GM21515 (cell line): ENCODE results near the gene BCL2L1.

Source experiments
- ATAC-seq: cut with Tn5 transposase; IDR thresholded peaks from one replicate; pipeline ENCODE4 v1.9.1; 2021; ENCODE audit not compliant: unreplicated experiment

BCL2L1 gene

GRCh38 chr20:31731321-31731717, 8.7 kb upstream of the BCL2L1 start:
- no peak for ATAC-seq

- ATAC-seq: peak; percentile 86
Observed at GRCh38 chr20:31723319-31724078, 831 bp upstream of the BCL2L1 start.

GRCh38 chr20:31723069-31723318, 326 bp upstream of the BCL2L1 start:
- no peak for ATAC-seq

- ATAC-seq: no peak
Observed at GRCh38 chr20:31721408-31722256, 1.0 kb downstream of the BCL2L1 start.

- no peak for ATAC-seq
Observed at GRCh38 chr20:31720486-31721407, 1.9 kb downstream of the BCL2L1 start.

GRCh38 chr20:31719644-31720485, 2.8 kb downstream of the BCL2L1 start:
- ATAC-seq: no peak

GRCh38 chr20:31718952-31719643, 3.6 kb downstream of the BCL2L1 start:
- ATAC-seq: no peak

- ATAC-seq: peak; percentile 35
Observed at GRCh38 chr20:31717478-31718201, 5.0 kb downstream of the BCL2L1 start.

GRCh38 chr20:31716818-31717477, 5.7 kb downstream of the BCL2L1 start:
- ATAC-seq: peak; percentile 5

- no peak for ATAC-seq
Observed at GRCh38 chr20:31716351-31716750, 6.3 kb downstream of the BCL2L1 start.

GRCh38 chr20:31715766-31716165, 6.9 kb downstream of the BCL2L1 start:
- no peak for ATAC-seq

- ATAC-seq: no peak
Observed at GRCh38 chr20:31713312-31714273, 9.1 kb downstream of the BCL2L1 start.

- ATAC-seq: no peak
Observed at GRCh38 chr20:31712564-31713311, 9.9 kb downstream of the BCL2L1 start.

GRCh38 chr20:31712112-31712553, 10.5 kb downstream of the BCL2L1 start:
- ATAC-seq: no peak

- no peak for ATAC-seq
Observed at GRCh38 chr20:31711179-31712111, 11.2 kb downstream of the BCL2L1 start.
